Natural killer cell treated with Interleukin-12 subunit alpha and Interleukin-12 subunit beta and Interleukin-15 and Interleukin-18, amount 100 ng/mL, for 72 hours (primary cell): ENCODE measurements around the gene GPR35. TPM values are rescaled to one million over a fixed set of nuclear protein-coding genes. Genes with fewer than 3 reads are reported as not detected.
A peak's percentile ranks its signal among the peaks of the same experiment; 100 is the strongest.

Experiments
- ATAC-seq, 2 donors: fragments of 150-1000 bp; cut with Tn5 transposase in 1 of 2; sonication (Bioruptor Pico), chemical (Tn5 transposase) in 1 of 2; 2 replicates each; pipeline ENCODE4 v1.10.0; 2021
- DNase-seq: peaks from one replicate; pipeline ENCODE4 v3.0.0; 2022; ENCODE audit warnings: low spot score
- H3K27ac Mint-ChIP-seq, 2 donors: 1 replicate in 1 of 2; 2 replicates in 1 of 2; pipeline ENCODE4 v1.8.0; 2022; ENCODE audit warnings: mixed read lengths in 2 of 2, mild to moderate bottlenecking in 1 of 2, moderate library complexity in 1 of 2
- H3K27me3 Mint-ChIP-seq, 2 donors: 1 replicate in 1 of 2; 2 replicates in 1 of 2; pipeline ENCODE4 v1.8.0; 2022; ENCODE audit warnings: mixed read lengths in 2 of 2
- H3K36me3 Mint-ChIP-seq: one replicate; pipeline ENCODE4 v1.8.0; 2022; ENCODE audit warnings: mixed read lengths
- H3K4me1 Mint-ChIP-seq, 2 donors: 1 replicate in 1 of 2; 2 replicates in 1 of 2; pipeline ENCODE4 v1.8.0; 2022; ENCODE audit warnings: low read depth in 2 of 2, mixed read lengths in 2 of 2, mild to moderate bottlenecking in 1 of 2
- H3K4me3 Mint-ChIP-seq: one replicate; pipeline ENCODE4 v1.8.0; 2022; ENCODE audit warnings: mixed read lengths
- H3K9me3 Mint-ChIP-seq: 2 replicates; pipeline ENCODE4 v1.8.0; 2022; ENCODE audit warnings: mixed read lengths
- total RNA-seq, 2 donors: library from RNA; stranded (reverse); gene quantifications; one replicate each; pipeline ENCODE4 v1.2.3, GENCODE V29; 2022

The GPR35 gene
- total RNA-seq, 2 donors from 2014 or later = 5.9 to 7.6 TPM

- Mint-ChIP-seq H3K9me3 (no peaks in the 10 kb centered on the region), H3K27me3 (no peaks in the 10 kb centered on the region), H3K4me3 (no peak overlapping the region), H3K4me1 (peaks cover 3 to 9% of the 10 kb centered on the region in 2 donors), H3K36me3 (no peaks in the 10 kb centered on the region), H3K27ac (no peak overlapping the region)
- no peak for ATAC-seq
- no peak for DNase-seq
Measured at GRCh38 chr2:240593703-240594451, 31.4 kb upstream of the GPR35 start.

- Mint-ChIP-seq H3K27ac (no peak overlapping the region), H3K36me3 (no peaks in the 10 kb centered on the region), H3K27me3 (no peaks in the 10 kb centered on the region), H3K9me3 (no peaks in the 10 kb centered on the region), H3K4me3 (no peak overlapping the region), H3K4me1 (peaks cover 0 to 5% of the 10 kb centered on the region in 2 donors)
- no peak for ATAC-seq
- no peak for DNase-seq
Measured at GRCh38 chr2:240594511-240595380, 30.5 kb upstream of the GPR35 start.

DNA sequence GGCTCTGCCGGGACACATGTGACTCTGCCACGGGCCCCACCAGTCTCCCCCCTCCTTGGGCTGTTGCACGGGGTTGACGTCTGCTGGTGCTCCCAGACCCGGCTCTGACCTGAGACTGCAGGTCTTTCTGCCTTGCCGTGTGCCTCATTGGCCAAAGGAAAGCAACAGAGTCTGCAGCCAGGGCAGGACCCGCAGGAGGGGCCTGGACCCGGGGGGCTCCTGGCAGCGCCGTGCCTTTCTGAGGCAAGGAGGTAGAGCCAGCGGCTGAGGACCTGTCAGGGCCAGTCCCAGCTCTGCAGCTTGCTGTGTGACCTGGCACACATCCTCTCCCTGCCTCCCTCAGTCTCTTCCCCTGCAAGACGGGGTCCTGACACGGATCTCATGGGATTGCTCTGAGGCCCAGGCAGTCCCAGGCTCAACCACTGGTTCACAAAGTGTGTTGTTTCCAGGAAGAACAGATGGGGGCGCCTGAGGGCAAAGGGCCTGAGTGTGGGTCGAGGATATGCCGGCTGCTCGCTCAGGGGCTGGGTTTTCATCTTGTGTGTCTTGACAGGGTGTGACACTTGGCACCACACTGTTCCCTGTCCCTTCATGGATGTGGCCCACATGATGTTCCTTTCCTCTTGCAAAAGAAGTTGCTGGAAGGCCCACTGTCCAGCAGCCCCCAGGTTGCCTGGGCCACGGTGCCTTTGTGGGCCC lies 29.8 kb upstream of the GPR35 start:
- Mint-ChIP-seq H3K4me1 (peaks cover 0 to 5% of the 10 kb centered on the region in 2 donors), H3K4me3 (no peak overlapping the region), H3K27ac (no peak overlapping the region), H3K36me3 (no peaks in the 10 kb centered on the region), H3K27me3 (no peaks in the 10 kb centered on the region), H3K9me3 (no peaks in the 10 kb centered on the region)
- peak in 1 of 2 donors; percentile 46 for ATAC-seq
- DNase-seq = no peak

DNA sequence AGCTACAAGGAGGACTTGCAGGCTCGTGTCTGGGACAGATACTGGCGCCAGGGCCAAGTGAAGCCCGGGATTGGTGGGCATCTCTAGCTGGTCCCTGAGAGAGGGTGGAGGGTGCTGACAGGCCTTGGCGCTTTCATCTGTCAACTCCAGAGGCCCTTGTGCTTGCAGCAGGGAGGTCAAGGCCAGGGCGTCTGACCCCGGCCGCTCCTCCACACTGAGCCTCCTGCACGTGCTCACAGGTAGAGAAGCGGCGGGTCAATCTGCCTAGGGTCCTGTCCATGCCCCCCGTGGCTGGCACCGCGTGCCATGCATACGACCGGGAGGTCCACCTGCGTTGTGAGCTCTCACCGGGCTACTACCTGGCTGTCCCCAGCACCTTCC lies 29.2 kb upstream of the GPR35 start:
- no peak overlapping the region for H3K27ac Mint-ChIP-seq
- no peak overlapping the region for H3K4me3 Mint-ChIP-seq
- H3K36me3 Mint-ChIP-seq = no peaks in the 10 kb centered on the region

DNA sequence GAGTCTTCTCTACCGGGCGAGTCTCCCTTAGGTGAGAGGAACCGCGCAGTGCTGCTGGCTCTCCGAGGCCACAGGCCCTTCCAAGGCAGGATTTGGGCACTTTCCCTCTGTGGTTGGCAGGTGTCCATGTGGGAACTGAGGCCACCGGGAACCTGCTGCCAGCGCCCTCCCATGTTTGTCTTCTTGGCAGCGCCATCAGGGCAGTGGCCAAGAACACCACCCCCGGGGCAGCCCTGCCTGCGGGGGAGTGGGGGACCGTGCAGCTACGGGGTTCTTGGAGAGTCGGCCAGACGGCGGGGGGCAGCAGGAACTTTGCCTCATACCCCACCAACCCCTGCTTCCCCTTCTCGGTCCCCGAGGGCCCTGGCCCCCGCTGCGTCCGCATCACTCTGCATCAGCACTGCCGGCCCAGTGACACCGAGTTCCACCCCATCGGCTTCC lies 28.8 kb upstream of the GPR35 start:
- Mint-ChIP-seq H3K4me3 (no peak overlapping the region), H3K9me3 (no peaks in the 10 kb centered on the region), H3K36me3 (no peaks in the 10 kb centered on the region), H3K27ac (no peak overlapping the region), H3K27me3 (no peaks in the 10 kb centered on the region), H3K4me1 (peaks cover 0 to under 1% of the 10 kb centered on the region in 2 donors)
- no peak for DNase-seq
- no peak for ATAC-seq

More for the DNA sequence above, 29.2 kb upstream of the GPR35 start:
- ATAC-seq = no peak
- DNase-seq = no peak
- no peaks in the 10 kb centered on the region for H3K9me3 Mint-ChIP-seq
- no peaks in the 10 kb centered on the region for H3K27me3 Mint-ChIP-seq
- peaks cover 0 to 5% of the 10 kb centered on the region in 2 donors for H3K4me1 Mint-ChIP-seq

DNA sequence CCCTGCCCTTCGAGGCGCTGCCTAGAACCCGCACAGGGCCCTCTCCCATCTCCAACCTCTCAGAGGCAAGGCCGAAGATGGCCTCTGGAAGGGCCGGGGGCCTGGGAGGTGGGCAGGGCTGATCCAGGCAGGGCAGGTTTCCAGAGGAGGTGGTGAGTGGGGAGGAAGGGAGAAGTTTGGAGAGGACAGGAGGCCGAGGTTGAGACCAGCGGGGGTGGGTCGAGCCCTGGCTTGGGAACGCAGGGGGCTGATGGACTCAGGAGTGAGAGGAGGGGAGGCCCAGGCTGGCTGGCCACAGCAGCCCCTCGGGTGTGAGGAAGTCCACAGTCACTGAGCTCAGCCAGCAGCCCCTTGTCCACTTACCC lies 28.2 kb upstream of the GPR35 start:
- H3K4me1 Mint-ChIP-seq = no peaks in the 10 kb centered on the region
- no peaks in the 10 kb centered on the region for H3K9me3 Mint-ChIP-seq
- no peak overlapping the region for H3K4me3 Mint-ChIP-seq
- no peaks in the 10 kb centered on the region for H3K36me3 Mint-ChIP-seq
- H3K27ac Mint-ChIP-seq = no peak overlapping the region
- ATAC-seq (no peak), DNase-seq (no peak)
- H3K27me3 Mint-ChIP-seq = no peaks in the 10 kb centered on the region

GRCh38 chr2:240597419-240598181 lies 27.7 kb upstream of the GPR35 start:
- no peaks in the 10 kb centered on the region for H3K9me3 Mint-ChIP-seq
- no peak for ATAC-seq
- no peak overlapping the region for H3K27ac Mint-ChIP-seq
- no peaks in the 10 kb centered on the region for H3K36me3 Mint-ChIP-seq
- H3K4me1 Mint-ChIP-seq = no peaks in the 10 kb centered on the region
- H3K27me3 Mint-ChIP-seq = no peaks in the 10 kb centered on the region
- no peak for DNase-seq
- no peak overlapping the region for H3K4me3 Mint-ChIP-seq

GRCh38 chr2:240598311-240598911 lies 26.9 kb upstream of the GPR35 start:
- H3K27ac Mint-ChIP-seq = no peak overlapping the region
- H3K4me3 Mint-ChIP-seq = no peak overlapping the region
- ATAC-seq = no peak
- H3K36me3 Mint-ChIP-seq = no peaks in the 10 kb centered on the region
- DNase-seq = no peak
- H3K27me3 Mint-ChIP-seq = no peaks in the 10 kb centered on the region
- no peaks in the 10 kb centered on the region for H3K9me3 Mint-ChIP-seq
- H3K4me1 Mint-ChIP-seq = no peaks in the 10 kb centered on the region

DNA sequence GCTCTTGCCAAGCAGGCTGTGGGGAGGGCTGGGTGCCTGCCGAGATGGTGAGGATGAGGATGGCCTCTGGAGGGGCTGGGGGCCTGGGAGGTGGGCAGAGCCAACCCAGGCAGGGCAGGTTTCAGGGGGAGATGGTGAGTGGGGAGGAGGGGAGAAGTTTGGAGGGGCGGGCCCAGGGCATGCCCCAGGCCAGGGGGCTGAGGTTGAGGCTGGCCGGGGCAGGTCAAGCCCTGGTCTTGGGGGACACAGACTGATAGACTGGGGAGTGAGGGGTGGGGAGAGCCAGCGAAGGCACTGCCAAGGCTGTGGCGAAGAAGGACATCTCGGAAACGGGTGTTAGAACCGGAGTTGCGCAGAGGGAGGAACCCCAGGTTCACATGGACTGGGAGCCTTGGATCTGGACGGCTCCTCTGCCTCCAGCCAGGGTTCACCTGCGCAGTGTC lies 26.1 kb upstream of the GPR35 start:
- ATAC-seq = no peak
- H3K9me3 Mint-ChIP-seq = no peaks in the 10 kb centered on the region
- no peaks in the 10 kb centered on the region for H3K4me1 Mint-ChIP-seq
- no peaks in the 10 kb centered on the region for H3K27me3 Mint-ChIP-seq
- DNase-seq = no peak
- H3K4me3 Mint-ChIP-seq = no peak overlapping the region
- no peaks in the 10 kb centered on the region for H3K36me3 Mint-ChIP-seq
- no peak overlapping the region for H3K27ac Mint-ChIP-seq

DNA sequence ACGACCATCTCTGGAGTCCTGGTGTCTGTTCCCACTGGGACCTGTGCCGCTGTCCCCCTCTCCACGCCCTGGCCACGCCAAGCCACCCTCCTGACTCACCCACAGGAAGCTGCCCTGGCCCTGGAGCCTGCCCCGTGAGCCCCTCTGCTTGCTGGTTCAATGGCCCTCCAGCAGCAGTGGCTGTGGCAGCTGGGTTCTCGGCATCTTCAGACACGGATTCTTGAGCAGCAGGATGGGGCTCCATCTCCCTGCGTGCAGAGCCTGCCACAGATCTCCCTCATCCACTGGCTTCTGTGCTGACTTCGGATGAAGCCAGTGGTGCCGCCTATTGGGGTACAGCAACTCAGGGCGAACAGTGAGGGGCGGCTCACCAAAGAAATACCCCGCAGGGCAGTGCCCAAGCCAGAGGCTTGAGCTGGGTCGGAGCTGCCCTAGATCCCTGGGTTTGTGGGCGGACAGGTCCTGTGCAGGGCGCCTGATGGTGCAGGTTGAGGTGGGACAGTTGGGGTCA lies 24.8 kb upstream of the GPR35 start:
- H3K4me3 Mint-ChIP-seq = no peak overlapping the region
- ATAC-seq = no peak
- DNase-seq = no peak
- H3K27me3 Mint-ChIP-seq = no peaks in the 10 kb centered on the region
- peaks cover 0 to 7% of the 10 kb centered on the region in 2 donors for H3K4me1 Mint-ChIP-seq
- H3K36me3 Mint-ChIP-seq = no peaks in the 10 kb centered on the region
- H3K27ac Mint-ChIP-seq = no peak overlapping the region
- H3K9me3 Mint-ChIP-seq = no peaks in the 10 kb centered on the region

DNA sequence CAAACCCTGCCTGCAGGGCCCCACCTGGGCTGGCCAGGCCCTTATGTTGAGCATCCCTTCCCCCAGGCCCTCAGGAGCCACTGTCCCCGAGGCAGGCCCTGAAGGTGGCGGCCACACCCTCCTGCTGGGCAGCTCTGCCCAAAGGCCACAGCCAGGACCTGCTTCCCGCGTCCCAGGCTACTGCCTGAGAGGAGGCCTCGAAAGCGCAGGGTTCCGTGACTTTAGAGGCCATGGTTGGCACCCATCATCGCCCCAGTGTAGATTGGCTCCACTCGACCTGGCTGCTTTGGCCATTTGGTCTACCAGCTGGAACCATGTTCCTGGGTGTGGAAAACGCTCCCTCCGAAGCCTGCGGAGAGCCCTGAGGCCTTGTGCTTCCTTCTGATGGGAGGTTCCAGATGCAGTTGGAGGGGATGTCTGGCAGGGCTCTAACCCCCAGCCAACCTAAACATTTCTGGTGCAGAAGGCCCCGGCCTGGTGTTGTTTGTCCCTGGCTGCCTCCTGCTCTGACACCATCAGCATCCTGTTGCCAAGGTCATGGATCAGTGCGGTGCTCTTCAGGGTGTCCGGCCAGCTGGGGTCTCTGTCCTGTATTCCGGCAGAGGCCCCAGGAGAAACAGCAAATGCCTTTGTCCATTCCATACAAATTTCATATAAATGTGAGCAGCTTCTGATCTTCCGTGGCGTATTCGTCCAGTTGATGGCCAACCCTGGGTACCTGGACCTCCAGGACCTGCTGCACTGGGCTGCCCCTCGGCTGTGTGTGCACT lies 24.0 kb upstream of the GPR35 start:
- Mint-ChIP-seq H3K27ac (no peak overlapping the region), H3K4me3 (no peak overlapping the region), H3K9me3 (no peaks in the 10 kb centered on the region), H3K36me3 (no peaks in the 10 kb centered on the region), H3K4me1 (peaks cover 0 to 7% of the 10 kb centered on the region in 2 donors), H3K27me3 (no peaks in the 10 kb centered on the region)
- ATAC-seq = no peak
- DNase-seq = no peak

DNA sequence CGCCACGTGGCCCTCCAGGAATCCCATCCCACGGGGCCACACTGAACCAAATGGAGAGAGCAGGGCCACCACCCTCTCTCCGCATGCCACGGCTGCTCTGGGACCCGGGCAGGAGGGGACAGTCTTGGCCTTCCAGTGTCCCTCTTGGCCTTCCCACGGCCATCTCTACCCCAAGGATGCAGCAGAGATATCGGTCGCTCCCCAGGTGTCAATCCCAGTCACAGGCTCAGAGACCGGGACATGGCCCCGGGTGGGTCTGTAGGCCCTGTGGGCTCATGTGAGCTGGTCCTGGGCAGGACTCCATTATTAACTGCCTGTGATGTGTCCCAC lies 23.5 kb upstream of the GPR35 start:
- Mint-ChIP-seq H3K36me3 (no peaks in the 10 kb centered on the region), H3K4me1 (peaks cover 0 to 7% of the 10 kb centered on the region in 2 donors), H3K27ac (no peak overlapping the region), H3K9me3 (no peaks in the 10 kb centered on the region), H3K4me3 (no peak overlapping the region), H3K27me3 (no peaks in the 10 kb centered on the region)
- ATAC-seq = no peak
- DNase-seq = no peak
